Stimulated activated CD4-positive, alpha-beta T cell treated with anti-CD3 and anti-CD28 coated beads, Interleukin-1b, Interleukin-23, amount 100 ng/mL, for 1 hour (primary cell): ENCODE data around the gene PIAS4.
A peak's percentile ranks its signal among the peaks of the same experiment; 100 is the strongest.
"Not testable (repeated sequence)": the region's sequence is repeated elsewhere in the genome, so short reads cannot be mapped to it uniquely, and the experiment has no call there.

Experiments used
- DNase-seq, 2 donors: peaks; one replicate each; pipeline ENCODE4 v3.0.0-alpha.2; 2020; ENCODE audit warnings: low read depth in 2 of 2

The PIAS4 gene, protein sequence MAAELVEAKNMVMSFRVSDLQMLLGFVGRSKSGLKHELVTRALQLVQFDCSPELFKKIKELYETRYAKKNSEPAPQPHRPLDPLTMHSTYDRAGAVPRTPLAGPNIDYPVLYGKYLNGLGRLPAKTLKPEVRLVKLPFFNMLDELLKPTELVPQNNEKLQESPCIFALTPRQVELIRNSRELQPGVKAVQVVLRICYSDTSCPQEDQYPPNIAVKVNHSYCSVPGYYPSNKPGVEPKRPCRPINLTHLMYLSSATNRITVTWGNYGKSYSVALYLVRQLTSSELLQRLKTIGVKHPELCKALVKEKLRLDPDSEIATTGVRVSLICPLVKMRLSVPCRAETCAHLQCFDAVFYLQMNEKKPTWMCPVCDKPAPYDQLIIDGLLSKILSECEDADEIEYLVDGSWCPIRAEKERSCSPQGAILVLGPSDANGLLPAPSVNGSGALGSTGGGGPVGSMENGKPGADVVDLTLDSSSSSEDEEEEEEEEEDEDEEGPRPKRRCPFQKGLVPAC

DNA sequence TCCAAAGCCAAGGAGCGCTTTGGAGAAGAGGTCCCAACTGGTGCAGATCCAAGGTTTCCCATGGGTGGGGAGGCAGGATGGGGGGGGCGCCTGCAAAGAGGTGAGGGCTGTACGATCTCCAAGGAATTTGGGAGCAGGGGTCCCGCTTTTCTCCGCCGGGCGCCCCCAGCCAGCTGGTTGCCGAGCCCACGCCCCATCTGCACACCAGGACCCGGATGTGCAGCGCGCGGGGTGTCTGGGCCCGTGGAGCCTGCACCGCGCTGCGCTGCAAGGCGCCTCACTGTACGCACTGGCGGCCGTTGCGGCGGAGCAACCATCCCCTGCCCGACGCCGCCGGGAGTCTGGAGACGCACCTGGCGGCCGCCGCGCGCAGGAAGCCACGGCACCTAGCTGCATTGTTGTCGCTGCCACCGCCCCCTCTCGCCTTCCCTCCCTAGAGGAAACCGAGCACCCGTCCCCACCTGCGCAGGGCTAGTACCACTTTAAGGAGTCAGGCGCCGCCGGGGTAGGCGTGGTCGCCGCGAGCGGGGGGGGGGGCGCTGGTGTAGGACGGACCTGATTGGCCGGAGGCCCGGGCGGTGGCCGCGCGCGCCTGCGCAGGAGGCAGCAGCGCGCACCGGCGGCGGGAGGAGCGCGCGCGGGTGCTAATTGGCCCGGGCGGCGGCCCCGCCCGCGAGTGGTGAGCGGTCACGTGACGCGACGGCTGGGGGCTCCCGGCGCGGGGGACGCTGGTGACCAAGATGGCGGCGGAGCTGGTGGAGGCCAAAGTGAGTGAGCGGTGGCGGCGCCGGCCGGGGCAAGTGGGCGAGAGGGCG, at the start of gene PIAS4:
Gene PIAS4 (plus strand): TSS at position 716 of the 815 bp plus-strand sequence. CDS start 25 bp downstream, at position 741.
- DNase-seq, result peak; percentile 86 to 92

DNA sequence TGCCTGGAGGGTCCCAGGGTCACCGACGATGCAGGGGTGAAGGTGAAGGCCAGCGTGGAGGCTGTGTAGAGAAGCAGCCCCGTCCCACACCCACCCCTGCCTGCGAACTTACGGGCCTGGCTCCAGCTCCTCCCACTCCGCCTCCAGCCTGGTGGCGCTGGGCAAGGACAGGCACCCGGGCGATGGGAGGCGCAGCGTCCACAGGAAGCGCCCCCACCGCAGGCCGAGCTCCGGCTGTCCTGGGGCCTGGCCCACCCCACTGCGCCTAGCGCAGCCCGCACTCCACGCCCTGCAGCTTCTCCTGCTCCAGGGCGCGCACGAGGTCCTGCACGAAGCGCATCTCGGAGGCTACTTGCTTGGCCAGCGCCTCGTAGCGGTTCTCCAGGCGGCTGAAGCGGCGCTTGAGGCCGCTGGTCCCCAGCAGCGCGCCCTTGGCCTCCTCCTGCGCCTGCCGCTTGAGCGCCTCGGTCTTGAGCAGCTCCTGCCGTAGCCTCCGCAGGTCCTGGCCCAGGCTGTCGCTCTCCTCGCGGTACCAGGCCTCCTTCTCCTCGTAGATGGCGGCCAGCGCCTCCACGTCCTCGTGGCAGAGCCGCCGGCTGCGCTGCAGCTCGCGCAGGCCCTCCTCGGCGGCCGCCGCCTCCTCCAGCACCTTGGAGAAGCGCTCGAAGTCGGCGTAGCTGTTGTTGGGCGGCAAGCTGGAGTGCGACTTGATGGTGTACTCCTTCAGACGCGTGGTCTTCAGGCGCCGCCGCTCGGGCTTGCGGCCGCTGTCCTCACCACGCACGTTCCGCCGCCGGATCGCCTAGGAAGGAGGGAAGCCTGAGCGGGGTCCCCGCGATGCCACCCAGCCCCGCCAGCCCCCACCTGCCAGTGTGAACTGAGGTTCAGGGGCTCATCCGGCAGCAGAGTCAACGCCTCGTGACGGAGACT, 48.4 kb upstream of the PIAS4 start:
- DNase-seq, result no peak

DNA sequence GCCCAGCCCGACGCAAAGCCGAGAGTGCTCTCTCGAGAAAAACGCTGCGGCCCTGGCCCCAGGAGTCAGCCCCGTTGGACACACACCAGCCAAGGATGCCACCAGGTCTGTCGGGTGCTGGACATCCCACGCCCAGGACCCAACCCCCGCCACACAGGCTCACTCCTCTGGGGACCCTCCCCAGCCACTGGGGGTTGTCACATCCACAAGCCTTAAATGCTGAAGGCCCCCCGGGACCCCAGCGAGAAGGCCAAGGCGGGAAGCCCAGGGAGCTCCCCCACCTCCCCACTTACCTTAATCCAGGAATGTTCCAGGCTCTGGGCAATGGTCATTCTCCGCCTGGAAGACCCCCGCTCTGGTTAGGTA, 47.8 kb upstream of the PIAS4 start:
- DNase-seq, result no peak

DNA sequence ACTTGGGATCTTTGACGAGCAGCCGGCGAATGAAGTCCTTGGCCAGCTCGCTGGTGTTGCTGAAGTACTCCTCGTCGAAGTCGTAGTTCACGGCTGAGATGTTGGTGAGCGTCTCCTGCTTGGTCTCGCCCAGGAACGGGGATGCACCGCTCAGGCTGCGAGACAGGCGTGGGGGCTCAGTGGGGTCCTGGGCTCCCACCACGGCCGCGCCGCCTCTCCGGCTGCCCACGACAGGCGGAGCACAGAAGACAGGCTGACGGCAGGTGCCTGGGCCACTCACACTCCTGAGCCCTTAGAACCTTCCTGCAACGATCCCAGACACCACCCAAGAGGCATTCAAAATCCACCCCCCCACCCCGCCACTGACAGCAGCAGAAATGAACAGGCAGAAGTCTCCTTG, 46.5 kb upstream of the PIAS4 start:
- DNase-seq, result no peak

DNA sequence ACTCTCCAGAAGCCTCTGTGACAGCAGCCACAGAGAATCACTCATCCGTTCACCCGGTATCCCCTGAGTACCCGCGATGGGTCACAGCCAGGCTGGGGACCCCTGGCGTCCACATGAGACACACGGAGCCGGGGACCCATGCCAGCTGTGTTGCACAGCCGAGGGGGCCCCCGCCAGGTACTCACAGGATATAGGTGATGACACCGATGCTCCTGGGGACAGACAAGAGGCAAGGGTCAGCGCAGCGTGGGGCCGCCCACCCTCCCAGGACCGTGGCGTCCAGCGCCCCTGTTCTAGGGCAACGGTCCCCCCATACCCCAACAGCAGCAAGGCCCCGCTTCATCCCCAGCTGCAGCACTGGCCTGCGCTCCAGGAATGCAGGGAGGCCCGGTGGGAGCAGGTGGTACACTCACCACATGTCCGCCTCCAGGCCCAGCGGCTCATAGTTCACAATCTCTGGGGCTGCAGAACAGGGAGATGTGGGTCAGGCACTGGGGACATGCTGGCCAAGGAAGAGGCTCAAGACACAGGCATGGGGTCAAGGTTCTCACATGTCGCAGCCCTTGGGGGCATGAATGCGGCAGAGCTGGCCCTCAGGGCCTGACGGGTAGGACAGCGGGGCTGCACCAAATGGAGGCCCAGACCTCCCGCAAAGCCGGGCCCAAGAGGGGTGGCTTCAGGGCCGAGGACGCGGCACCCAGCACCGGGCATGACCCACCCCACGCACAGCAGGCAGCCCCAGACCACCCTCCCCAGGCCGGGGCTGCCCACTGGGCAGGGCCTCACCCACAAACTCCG, 43.9 kb upstream of the PIAS4 start:
- DNase-seq, result no peak

DNA sequence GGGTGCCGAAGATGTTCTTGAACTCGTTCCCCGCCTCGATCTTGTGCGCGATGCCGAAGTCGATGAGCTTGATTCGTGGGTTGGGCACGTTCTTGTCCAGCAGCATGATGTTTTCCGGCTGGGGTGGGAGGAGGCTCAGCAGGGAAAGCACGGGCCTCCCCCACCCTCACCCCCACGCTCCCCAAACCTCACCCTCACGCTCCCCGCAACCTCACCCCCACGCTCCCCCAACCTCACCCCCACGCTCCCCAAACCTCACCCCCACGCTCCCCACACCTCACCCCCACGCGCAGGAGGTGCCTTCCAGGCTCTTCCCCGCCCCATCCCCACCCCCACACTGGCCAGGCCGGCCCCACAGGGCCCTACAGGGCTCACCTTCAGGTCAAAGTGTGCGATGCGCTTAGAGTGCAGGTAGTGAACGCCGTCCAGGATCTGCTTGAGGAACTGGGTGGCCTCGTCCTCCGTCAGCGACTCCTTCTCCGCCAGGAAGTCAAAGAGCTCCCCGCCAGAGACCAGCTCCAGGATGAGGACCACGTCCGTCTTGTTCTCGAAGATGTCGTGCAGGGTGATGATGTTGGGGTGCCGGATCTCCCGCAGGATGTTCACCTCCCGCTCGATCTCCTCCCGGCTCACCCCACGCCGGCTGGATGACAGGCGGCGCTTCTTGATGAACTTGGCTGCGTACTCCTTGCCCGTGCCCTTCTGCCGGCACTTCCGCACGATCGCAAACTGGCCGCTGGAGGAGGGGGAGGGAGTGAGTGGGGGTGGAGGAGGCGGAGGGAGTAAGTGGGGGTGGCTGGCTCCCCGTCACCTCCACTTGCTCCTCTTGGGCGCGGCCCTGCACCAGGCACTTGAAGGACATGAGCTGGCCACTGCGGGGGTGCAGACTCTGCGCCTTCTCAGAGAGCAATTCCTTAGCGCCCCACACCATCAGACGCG, 43.0 kb upstream of the PIAS4 start:
- no peak for DNase-seq

DNA sequence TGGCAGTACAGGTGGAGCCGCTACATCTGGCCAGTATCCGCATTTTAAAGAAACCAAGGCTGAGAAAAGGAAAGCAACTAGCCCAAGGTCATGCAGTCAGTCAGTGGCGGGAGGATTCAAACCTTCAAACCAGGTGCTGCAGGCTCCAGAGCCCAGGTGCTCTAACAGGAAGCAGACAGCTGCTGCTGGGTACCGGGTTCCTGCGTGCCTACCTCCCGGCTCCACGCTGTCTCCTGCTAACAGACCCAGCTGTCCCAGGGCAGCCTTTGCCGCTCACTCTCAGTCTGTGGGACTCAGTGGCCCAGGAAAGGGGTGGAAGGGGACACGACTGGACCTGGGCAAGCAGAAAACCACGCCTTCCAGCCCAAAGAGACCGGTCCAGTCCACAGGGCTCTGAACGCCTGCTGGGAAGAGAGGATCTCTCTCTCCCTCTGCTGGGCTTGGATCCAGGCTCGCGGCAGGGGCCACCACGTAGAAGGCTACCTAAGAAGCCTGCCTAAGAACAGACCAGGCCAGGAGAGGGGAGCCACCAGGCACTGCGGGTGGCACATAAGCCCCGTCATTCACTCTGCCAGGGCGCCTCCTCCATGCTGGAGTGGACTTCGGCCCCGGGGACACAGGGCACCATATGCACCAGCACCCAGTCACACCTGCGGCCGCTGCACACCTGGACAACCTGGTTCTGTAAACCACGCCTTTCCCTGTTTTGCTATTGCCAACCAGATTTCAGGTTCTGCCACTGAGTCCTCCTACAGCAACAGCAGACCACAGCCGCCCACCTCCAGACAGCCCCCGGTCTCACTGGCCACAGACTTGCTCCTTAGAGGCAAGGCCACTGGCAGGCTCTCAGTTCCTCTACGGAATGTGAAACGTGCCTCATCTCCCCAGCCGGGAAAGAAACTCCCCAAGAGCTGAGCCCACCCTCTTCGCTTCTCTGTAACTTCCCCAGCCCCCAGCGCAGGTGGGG, 41.2 kb upstream of the PIAS4 start:
- no peak for DNase-seq

DNA sequence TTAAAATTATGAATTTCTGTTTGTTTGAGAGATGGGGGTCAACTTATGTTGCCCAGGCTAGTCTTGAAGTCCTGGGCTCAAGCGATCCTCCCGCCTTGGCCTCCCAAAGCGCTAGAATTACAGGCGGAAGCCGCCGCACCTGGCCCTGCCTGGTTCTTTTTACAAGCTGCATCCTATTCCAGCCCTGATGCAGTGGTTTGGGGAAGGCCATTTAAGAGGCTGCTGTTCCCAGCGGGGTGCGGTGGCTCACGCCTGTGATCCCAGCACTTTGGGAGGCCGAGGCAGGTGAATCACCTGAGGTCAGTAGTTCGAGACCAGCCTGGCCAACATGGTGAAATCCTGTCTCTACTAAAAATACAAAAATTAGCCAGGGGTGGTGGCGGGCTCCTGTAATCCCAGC, 39.6 kb upstream of the PIAS4 start:
- not testable (repeated sequence) for DNase-seq

DNA sequence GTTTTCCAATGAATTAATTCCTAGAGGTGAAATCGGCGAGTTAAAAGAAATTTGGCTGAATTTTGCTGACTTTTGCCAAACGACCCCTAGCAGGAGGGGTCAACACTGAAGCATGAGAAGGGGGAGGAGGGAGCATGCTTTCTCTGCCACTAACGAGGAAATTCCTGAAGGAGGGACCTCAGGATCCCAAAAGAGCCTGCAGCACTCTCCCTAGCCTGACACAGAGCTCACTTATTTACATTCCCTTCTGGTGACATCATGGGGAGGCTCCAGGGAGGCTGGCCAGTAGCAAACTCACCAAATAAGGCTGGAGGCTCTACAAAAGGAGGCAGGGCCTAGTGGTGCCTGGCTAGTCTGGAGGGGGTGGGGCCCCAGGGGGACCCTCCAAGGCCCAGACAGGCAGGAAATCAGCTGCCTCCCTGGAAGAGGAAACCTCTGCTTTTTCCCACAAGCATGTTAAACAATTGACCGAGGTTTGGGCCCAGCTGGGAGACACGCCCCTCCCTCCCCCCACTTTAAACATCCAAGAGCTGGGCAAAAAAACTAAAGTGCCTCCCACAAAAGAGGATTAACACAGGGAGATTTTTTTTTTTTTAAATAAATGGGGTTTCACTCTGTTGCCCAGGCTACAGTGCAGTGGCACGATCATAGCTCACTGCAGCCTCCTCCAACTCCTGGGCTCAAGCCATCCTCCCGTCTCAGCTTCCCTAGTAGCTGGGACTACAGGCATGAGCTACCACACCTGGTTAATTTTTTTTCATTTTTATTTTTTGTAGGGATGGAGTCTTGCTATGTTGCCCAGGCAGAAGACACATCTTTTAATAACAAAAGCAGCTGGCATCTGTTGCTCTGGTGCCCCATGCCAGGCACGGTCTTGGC, 38.7 kb upstream of the PIAS4 start:
- no peak for DNase-seq

DNA sequence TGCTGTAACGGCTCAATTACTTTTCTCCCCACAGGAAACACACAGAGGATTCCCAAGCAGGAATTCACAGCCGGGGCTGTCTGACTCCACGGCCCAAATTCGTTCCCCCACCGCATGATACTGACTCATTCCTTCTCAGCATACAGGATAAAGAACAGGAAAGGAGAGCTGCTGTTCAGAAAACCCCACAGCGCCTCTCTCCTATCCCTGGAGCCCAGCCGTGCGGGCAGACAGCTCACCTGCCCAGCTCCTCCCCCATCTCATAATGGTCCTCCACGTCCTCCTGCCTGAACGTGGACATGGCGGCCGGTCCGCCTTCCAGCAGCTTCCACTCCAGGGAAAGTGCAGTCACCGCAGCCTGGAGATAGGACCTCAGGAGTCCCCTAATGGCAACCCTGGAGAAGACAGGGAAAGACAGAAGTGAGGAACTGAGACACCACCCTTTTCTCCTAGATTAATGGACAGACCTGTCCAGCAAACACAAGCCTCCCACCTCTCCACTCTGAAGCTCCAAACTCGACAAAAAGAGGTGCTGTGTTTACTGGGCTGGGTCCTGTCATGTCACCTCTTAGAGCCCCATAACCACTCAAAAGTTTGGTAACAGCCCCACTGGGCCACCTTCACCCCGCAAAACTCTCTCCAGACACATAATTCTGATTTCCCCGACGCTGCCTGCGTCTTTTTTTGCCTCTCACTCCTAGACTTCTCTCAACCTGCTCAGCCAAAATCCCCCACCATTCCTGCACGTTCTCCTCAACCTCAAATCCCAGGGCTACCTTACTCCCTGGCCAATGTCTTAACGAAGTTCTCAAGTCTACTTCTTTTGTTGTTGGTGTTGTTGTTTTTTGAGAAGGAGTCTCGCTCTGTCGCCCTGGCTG, 37.9 kb upstream of the PIAS4 start:
- DNase-seq, result no peak

DNA sequence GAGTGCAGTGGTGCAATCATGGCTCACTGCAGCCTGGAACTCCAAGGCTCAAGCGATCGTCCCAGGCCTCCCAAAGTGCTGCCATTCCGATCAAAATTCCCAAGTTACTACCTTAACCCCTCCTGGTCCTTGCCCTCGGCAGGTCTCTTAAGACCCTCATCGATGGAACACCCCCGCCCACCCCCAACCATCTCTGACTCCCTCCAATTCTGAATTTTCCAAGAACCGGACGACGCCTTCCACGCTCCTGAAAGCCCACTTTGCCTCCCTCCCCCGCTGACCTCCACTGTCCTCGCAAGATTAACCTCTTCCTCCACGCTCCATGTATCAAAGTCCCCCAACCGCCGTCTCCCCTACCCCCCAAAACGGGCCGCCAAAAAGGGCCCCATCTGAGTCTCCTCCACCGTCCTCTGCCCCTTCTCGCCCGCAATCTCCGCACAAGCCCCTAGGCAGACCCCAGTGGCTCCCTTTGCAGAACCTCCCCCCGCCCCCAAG, 37.2 kb upstream of the PIAS4 start:
- no peak for DNase-seq

DNA sequence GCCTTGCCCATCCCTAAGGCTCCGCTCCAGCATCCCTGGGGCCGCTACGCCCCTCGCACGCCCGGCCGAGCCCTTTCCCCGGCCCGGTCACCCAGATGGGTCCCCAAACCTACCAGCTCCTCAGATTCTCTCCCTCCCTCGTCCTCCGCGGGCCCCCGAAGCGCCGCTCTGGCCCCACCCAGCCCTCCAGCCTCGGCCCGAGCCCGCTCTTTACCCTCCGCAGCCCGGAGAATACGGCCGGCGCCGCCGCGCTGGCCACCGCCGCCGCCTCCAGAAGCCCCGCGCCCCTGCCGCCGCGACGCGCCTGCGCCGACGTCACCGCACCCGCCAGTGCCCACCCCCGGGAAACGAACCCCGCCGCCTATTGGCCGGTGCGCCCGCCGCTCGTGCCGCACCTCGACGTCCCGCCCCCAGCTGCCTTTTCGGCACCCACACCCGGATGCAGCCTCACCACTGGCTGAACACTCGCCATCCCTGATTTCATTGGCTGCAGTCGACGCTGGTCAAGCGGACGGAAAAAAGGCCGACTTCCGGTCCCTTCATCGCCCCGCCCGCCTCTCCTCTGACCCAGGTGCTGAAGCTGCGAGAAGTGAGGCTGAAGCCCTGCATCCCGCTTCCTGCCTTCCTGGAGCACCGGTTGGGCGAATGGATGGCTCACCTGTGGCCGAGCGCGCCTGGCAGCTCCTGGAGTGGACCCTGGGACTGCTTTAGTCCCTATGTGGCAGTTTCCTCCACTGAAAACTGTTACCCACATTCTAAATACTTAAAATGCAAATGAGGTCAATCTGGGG, 36.5 kb upstream of the PIAS4 start, which contains the start of gene DAPK3:
Gene DAPK3 (minus strand): TSS at position 292 of the 791 bp plus-strand sequence. CDS start 1,364 bp downstream, outside the sequence.
- peak; percentile 77 to 88 for DNase-seq

DNA sequence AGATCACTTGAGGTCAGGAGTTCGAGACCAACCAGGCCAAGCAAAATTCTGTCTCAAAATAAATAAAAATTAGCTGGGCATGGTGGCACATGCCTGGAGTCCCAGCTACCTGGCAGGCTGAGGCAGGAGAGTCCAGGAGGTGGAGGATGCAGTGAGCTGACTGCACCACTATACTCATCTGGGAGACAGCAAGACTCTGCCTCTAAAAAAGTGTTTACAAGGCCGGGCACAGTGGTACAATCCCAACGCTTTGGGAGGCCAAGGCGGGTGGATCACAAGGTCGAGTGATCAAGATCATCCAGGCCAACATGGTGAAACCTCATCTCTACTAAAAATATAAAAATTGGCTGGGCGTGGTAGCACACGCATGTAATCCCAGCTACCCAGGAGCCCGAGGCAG, 32.4 kb upstream of the PIAS4 start:
- DNase-seq, result no peak

DNA sequence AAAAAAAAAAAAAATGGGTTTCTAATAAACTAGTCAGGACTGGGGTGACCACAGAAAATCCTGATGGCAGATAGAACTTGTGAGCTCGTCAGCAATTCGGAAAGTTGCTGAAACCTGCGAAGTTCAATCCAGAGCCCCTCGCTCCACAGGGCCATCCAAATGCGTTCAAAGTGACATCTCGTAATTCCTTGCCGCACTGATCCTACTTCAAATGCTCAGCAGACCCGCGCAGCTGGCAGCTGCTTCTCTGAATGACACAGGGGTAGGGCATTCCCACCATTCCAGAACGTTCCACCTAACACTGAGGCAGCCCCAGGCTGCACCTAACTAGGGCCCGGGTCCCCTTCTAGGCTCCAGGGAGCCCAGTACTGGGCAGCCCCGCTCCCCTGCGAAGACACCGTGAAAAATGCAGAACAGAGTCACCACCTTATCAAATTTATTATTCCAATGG, 31.9 kb upstream of the PIAS4 start:
- DNase-seq, result no peak

DNA sequence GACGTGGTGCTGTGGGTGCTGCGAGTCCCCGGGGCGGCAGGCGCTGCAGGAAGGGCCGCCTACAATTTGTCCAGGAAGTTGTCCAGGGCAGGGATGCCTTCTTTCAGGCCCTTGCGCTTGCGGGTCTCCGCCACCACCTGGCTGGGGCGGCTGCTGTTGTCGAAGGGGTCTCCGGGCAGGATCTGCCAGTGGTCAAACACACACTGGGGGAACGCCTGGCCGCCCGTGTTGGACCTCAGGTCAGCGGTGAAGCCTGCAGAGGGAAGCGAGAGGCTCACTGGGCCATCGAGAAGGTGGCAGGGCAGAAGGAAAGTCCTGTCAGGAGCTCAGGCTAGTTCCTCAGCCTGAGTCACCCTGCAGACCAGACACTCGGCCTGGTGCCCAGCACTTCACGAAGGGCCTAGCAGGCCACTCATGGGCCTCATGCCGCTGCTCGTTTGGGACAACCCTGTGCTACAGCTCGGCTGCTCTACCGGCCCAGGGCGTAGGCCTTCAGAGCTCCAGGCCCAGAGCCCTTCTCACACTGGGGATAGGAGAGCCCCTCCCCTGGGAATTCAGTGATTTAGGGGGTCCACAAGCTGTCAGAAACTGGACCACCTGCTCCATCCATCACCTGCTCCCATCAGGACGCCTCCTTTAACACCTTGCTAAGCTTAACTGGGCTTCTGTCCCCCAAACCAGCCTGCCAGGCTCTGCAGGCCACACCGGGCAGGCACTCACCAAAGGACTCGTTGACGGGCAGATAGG, 30.9 kb upstream of the PIAS4 start:
- DNase-seq, result no peak
